Anterior cingulate cortex (tissue), 58 donors: ENCODE results near the gene SYNC.
"Not testable (repeated sequence)": the region's sequence is repeated elsewhere in the genome, so short reads cannot be mapped to it uniquely, and the experiment has no call there.

Experiments used
- DNase-seq, 58 donors: peaks; one replicate each; lab custom pipeline; 2025; lab: John Stamatoyannopoulos, UW

Gene SYNC

GRCh38 chr1:32650248-32650751 is 52.3 kb downstream of the SYNC start, which contains the start of gene ZBTB8OS:
TSS of gene ZBTB8OS (minus strand) at chr1:32650550. CDS start at chr1:32650529, 21 bp downstream.
- DNase-seq, result peak in 57 of 58 donors; percentile 30 to 94 (median 84)

GRCh38 chr1:32647308-32648134 is 55.0 kb downstream of the SYNC start:
- no peak for DNase-seq

GRCh38 chr1:32644426-32644825 is 58.1 kb downstream of the SYNC start:
- DNase-seq, result no peak

- not testable (repeated sequence) for DNase-seq
These were observed 60.2 kb downstream of the SYNC start for GRCh38 chr1:32642292-32642827.

- no peak for DNase-seq
These were observed 63.0 kb downstream of the SYNC start for GRCh38 chr1:32639489-32640075.

GRCh38 chr1:32636914-32637645 is 65.5 kb downstream of the SYNC start:
- DNase-seq, result no peak

GRCh38 chr1:32635508-32636277 is 66.9 kb downstream of the SYNC start:
- no peak for DNase-seq

- DNase-seq, result no peak
These were observed 69.7 kb downstream of the SYNC start for GRCh38 chr1:32632829-32633228.

- DNase-seq, result not testable (repeated sequence)
These were observed 72.4 kb downstream of the SYNC start for GRCh38 chr1:32630173-32630572.
